Suprapubic skin (tissue), 3 donors: ENCODE data around the gene TXNDC2.

Source experiments
- CTCF ChIP-seq, 2 donors: fragments of 200-600 bp in 1 of 2; fragments of 450-650 bp in 1 of 2; sonication (generic) in 1 of 2; IDR thresholded peaks; one replicate each; pipeline ENCODE4 v1.5.1; 2016 to 2019; ENCODE audit warnings: antibody characterized with exemption in 2 of 2, mild to moderate bottlenecking in 1 of 2, moderate library complexity in 1 of 2
- POLR2A ChIP-seq, 2 donors: fragments of 450-650 bp; IDR thresholded peaks; one replicate each; pipeline ENCODE4 v1.6.1; 2017; ENCODE audit warnings: antibody characterized with exemption in 2 of 2, mild to moderate bottlenecking in 2 of 2, moderate library complexity in 2 of 2

GRCh38 chr18:9878095-9878494 is 7.7 kb upstream of the TXNDC2 start:
- TF ChIP-seq POLR2A (IDR thresholded peaks at IDR 0.05) = no peak
- TF ChIP-seq CTCF (IDR thresholded peaks at IDR 0.05) = no peak
